Measurements from ENCODE around the gene HCST.

Gene HCST

DNA sequence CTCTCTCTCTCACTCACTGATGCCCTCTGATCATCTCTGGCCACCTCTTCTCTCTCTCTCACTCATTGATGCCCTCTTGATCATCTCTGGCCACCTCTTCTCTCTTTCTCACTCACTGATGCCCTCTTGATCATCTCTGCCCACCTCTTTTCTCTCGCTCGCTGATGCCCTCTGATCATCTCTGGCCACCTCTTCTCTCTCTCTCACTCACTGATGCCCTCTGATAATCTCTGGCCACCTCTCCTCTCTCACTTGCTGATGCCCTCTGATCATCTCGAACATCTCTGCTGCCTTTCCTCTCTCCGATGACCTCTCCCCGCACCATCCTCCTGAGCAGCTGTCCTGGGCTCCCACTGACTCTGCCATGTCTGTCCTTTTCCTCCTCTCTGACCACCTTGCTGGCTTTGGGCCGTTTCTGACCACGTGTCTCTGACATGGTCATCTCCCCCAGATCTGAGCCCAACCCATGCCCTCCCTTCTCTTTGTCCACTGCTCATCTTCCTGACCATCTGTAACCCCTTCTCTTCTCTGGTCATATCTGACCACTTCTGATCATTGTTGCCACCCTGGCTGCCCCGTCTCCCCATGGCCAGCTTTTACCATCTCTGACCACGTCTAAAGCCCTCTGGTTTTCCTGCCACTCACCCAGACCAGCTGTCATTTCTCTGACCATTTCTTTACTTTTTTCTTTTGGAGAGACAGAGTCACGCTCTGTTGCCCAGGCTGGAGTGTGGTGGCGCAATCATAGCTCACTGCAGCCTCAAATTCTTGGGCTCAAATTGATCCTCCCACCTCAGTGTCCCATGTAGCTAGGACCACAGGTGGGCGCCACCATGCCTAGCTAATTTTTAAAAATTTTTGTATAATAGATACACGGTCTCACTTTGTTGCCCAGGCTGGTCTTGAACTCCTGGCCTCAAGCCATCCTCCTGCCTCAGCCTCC is 36.2 kb downstream of the HCST start:
- no peak for DNase-seq

DNA sequence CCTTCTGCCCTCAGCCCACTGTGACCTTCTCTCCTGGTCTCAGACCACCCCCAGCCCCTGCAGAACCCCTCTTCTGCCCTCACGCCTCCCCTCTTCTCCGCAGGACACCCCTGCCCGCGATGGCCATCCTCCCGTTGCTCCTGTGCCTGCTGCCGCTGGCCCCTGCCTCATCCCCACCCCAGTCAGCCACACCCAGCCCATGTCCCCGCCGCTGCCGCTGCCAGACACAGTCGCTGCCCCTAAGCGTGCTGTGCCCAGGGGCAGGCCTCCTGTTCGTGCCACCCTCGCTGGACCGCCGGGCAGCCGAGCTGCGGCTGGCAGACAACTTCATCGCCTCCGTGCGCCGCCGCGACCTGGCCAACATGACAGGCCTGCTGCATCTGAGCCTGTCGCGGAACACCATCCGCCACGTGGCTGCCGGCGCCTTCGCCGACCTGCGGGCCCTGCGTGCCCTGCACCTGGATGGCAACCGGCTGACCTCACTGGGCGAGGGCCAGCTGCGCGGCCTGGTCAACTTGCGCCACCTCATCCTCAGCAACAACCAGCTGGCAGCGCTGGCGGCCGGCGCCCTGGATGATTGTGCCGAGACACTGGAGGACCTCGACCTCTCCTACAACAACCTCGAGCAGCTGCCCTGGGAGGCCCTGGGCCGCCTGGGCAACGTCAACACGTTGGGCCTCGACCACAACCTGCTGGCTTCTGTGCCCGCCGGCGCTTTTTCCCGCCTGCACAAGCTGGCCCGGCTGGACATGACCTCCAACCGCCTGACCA is 37.2 kb downstream of the HCST start:
- DNase-seq = no peak

DNA sequence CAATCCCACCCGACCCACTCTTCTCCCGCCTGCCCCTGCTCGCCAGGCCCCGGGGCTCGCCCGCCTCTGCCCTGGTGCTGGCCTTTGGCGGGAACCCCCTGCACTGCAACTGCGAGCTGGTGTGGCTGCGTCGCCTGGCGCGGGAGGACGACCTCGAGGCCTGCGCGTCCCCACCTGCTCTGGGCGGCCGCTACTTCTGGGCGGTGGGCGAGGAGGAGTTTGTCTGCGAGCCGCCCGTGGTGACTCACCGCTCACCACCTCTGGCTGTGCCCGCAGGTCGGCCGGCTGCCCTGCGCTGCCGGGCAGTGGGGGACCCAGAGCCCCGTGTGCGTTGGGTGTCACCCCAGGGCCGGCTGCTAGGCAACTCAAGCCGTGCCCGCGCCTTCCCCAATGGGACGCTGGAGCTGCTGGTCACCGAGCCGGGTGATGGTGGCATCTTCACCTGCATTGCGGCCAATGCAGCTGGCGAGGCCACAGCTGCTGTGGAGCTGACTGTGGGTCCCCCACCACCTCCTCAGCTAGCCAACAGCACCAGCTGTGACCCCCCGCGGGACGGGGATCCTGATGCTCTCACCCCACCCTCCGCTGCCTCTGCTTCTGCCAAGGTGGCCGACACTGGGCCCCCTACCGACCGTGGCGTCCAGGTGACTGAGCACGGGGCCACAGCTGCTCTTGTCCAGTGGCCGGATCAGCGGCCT is 37.9 kb downstream of the HCST start:
- DNase-seq = no peak

DNA sequence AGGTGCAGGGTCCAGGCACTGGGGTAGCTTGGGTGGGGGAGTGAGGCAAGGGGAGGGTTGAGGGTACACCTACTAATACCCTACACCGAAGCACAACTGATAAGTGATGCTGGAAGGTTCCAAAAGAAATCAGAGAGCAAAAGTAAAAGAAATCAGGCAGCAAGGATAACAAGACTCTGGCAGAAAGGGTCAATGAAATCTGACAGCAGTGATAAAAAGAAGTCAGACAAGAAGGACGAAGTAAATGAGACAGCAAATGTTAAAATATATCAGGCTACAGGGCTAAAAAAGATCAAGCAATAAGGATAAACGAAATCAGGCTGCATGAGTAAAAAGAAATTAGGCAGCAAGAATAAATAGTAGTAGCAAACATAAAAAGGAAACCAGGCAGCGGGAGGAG is 38.5 kb downstream of the HCST start:
- no peak for DNase-seq

DNA sequence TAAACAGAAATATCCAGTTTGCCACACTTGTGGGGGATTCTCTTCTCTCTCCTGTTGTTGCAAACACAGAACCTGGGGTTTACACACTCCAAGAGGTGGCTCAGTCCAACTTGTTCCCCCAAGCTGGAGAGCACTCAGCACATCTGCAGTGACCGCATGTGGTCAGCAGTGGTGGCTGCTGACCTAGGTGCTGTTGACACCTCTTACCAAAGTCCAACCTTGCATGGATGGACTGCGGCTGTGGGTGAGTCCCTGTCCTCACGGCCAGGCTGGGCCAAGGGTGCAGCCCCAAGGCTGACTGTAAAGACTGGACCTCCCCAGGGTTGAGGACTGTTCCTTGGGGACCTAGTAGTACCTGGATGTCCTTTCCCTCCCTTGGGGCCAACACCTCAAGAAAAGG is 39.9 kb downstream of the HCST start:
- DNase-seq = no peak

DNA sequence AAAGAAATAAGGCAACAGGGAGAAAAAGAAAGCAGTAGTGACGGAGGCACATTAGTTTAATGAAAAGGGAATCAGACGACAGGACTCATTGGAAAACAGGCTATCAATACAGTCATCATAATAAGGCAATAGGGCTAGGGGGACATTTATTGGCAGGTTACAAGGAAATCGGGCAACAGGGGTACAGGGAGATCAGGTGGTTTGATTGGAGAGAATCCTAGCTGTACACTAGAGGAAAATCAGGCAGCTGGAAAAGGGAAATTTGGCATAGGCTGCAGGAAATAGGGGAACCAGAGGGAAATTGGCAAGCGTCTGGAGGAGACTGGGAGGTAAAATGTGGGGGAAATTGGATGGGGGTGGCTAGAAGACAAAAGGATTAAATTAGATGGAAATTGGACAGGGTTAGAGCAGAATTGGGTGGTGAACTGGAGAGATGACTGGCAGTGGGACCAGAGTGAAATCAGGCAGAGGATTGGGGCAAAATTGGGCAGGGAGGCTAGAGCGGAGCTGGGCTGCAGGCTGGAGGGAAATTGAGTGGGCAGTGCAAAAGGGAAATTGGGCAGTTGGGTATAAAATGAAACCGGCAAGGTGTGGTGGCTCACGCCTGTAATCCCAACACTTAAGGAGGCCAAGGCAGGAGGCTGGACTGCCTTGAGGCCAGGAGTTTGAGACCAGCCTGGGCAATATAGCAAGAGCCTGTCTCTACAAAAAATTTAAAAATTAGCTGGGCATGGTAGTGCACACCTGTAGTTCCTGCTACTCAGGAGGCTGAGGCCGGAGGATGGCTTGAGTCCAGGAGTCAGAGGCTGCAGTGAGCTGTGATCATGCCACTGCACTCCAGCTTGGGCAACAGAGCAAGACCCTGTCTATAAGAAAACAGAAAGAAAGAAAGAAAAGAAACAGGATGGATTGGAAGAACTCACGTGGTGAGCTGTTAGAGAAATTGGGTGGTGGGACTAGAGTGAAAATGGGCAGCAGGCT is 41.3 kb downstream of the HCST start:
- DNase-seq = no peak

DNA sequence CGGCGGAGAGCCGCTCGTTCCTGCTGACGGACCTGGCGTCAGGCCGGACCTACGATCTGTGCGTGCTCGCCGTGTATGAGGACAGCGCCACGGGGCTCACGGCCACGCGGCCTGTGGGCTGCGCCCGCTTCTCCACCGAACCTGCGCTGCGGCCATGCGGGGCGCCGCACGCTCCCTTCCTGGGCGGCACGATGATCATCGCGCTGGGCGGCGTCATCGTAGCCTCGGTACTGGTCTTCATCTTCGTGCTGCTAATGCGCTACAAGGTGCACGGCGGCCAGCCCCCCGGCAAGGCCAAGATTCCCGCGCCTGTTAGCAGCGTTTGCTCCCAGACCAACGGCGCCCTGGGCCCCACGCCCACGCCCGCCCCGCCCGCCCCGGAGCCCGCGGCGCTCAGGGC is 42.2 kb downstream of the HCST start:
- DNase-seq = no peak

DNA sequence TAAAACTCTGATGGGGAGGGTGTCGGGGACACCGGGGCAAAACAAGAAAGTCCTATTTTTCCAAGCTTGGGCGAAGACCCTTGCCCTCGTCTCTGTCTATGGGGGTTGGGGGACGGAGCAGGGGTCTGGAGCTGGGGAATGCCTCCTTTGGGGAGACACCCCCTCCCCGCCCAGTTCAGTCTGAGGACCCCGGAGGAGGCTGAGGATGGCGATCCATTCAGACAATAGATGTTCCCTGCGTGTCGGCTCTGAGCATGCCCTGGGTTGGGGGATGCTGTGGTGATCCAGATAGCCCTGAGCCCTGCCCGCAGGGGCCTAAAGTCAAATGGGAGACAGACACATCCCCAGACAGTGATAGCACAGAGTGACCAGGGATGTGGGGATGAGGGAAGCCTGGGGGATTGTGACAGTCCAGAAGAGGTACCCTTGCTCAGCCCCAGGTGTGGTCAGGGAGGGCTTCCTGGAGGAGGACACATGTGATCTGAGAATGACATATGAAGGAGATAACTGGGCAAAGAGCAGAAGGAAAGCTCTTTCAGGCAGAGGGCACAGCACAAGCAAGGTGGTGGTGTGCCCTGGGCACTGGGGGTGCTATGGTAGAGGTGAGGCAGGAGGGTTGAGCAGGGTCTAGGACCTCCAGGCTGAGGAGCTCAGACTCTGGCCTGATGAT is 42.9 kb downstream of the HCST start:
- DNase-seq = no peak

DNA sequence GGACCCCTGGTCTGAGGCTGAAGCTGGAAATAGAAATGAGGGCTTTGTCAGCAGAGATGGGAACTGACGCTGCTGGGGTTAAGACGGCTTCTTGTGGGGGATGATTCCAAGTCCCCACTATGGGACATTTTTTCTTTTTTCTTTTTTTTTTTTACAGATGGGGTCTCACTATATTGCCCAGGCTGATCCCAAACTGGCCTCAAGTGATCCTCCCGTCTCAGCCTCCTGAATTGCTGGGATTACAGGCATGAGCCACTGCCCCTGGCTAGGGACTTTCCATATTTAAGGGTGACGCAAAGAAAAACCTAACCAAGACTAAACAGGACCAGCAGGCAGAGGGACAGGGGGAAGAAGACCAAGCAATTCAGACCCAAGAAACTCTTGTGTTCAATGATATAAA is 43.9 kb downstream of the HCST start:
- no peak for DNase-seq

DNA sequence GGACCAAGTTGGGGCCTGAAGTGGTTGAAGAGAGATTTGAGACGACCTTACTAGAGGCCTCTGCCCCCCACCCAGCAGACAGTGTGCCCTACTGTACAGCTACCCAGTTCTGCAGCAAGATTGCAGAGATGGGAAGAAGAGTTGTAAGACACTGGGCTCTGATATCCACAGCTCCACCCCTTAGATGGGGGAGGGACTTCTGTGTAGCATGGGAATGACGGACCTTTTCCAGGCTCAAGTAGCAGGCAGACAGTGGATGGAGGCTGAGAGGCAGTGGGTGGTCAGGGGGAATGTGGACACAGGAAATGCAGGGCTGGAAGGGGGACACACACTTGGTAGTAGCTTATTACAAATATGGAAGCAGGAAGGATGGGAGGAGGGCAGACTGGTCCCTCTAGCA is 46.8 kb downstream of the HCST start:
- no peak for DNase-seq

Measured in stimulated activated CD4-positive, alpha-beta T cell treated with anti-CD3 and anti-CD28 coated beads, Interleukin-4, amount 100 ng/mL, for 24 hours (primary cell).